Measurements from ENCODE around the gene SLC26A1.

SLC26A1 gene

DNA sequence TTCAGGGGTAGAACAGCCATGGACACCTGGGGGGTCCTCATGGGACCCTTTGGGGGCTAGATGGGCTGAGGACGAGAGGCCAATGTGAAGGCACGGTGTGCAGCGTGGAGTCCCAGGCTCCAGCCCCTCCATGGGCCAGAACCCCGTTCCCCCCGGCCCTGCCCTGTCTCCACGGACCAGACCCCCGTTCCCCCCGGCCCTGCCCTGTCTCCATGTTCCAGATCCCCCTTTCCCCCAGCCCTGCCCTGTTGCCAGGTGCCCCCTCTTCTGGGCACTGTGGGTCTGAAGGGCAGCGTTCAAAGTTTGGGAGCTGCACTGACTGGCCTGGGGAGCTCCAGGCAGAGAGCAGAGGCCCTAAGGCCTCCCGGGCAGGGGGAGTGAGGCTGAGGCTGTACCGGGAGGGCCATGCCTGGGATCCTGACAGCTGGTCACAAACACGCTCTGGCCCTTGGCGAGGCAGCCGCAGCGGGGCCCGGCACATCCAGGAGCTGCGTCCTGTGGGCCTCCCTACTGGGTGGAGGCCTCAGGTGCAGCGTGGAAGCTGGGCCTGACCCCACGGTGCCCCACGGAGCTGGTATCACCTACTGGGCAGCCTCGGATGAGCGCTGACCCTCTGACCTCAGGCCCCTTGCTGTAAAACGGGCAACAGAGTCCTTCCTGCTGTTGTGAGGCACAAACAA is 28.7 kb downstream of the SLC26A1 start:
- in situ Hi-C loops (cut with HindIII; ENCODE audit: low sequenced_read_pairs), result no loop called here
- TF ChIP-seq, protein P1, sequence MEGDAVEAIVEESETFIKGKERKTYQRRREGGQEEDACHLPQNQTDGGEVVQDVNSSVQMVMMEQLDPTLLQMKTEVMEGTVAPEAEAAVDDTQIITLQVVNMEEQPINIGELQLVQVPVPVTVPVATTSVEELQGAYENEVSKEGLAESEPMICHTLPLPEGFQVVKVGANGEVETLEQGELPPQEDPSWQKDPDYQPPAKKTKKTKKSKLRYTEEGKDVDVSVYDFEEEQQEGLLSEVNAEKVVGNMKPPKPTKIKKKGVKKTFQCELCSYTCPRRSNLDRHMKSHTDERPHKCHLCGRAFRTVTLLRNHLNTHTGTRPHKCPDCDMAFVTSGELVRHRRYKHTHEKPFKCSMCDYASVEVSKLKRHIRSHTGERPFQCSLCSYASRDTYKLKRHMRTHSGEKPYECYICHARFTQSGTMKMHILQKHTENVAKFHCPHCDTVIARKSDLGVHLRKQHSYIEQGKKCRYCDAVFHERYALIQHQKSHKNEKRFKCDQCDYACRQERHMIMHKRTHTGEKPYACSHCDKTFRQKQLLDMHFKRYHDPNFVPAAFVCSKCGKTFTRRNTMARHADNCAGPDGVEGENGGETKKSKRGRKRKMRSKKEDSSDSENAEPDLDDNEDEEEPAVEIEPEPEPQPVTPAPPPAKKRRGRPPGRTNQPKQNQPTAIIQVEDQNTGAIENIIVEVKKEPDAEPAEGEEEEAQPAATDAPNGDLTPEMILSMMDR (IDR thresholded peaks at IDR 0.05; ENCODE audit: low read depth, low read length, missing control alignments), result no peak
- DNase-seq (ENCODE audit: low read depth), result no peak
- no peak overlapping the region for H3K4me3 ChIP-seq (ENCODE audit: low read depth, low read length)

GRCh38 chr4:963276-964225 is 29.7 kb downstream of the SLC26A1 start:
- TF ChIP-seq, protein P1 (IDR thresholded peaks at IDR 0.05; ENCODE audit: low read depth, low read length, missing control alignments), result no peak
- no peak overlapping the region for H3K4me3 ChIP-seq (ENCODE audit: low read depth, low read length)
- no peak for DNase-seq (ENCODE audit: low read depth)
- in situ Hi-C loops (cut with HindIII; ENCODE audit: low sequenced_read_pairs), result no loop called here

DNA sequence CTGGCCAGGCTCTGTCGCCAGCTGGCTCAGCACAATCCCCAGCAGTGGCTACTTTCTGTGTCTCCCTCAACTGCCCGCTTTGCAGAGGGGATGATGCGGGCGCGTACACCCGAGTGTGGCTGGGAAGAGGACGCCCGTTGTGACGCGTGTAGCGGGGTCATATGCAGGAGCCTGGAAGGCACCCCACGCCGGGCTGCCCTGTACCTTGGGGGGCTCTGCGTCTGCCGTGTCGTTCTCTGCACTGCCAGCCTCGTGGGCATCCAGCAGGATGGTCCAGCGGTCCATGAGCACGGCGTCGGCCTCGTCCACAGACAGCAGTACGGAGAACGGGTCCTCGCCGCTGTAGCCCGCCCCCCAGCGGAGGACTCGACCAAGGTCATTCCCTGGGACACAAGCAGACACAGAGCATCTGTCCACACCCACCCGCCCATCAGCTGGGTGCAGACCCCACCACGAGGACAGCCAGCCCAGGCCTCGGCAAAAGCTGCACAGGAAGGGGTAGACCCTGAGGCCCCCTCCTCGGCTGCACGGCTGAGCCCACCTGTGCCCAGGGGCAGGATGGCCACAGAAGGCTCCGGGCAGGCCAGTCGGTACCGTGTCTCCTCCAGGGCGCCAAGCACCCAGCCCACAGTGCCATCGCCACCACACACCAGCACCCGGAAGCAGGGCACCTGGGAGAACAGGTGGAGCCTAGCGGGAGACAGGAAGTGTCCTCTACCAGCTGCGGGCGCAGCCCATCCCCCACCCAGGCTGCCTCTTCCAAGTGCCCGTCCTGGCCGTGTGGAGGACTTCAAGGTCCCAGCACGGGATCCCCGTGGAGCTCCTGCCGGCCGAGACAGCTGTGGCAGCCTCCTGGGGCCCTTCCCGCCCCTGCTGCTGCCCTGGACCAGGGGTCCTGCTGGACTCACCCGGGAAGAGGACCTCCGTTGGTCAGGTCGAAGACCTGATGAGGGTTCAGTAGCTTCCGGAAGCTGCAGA is 30.7 kb downstream of the SLC26A1 start:
- no peak for DNase-seq (ENCODE audit: low read depth)
- in situ Hi-C loops (cut with HindIII; ENCODE audit: low sequenced_read_pairs), result no loop called here
- H3K4me3 ChIP-seq (ENCODE audit: low read depth, low read length), result no peak overlapping the region
- TF ChIP-seq, protein P1 (IDR thresholded peaks at IDR 0.05; ENCODE audit: low read depth, low read length, missing control alignments), result no peak

- DNase-seq (ENCODE audit: low read depth), result no peak
- no peak overlapping the region for H3K4me3 ChIP-seq (ENCODE audit: low read depth, low read length)
- TF ChIP-seq, protein P1 (IDR thresholded peaks at IDR 0.05; ENCODE audit: low read depth, low read length, missing control alignments), result no peak
- in situ Hi-C loops (cut with HindIII; ENCODE audit: low sequenced_read_pairs), result no loop called here
Observed at GRCh38 chr4:961351-962230, 31.6 kb downstream of the SLC26A1 start.

DNA sequence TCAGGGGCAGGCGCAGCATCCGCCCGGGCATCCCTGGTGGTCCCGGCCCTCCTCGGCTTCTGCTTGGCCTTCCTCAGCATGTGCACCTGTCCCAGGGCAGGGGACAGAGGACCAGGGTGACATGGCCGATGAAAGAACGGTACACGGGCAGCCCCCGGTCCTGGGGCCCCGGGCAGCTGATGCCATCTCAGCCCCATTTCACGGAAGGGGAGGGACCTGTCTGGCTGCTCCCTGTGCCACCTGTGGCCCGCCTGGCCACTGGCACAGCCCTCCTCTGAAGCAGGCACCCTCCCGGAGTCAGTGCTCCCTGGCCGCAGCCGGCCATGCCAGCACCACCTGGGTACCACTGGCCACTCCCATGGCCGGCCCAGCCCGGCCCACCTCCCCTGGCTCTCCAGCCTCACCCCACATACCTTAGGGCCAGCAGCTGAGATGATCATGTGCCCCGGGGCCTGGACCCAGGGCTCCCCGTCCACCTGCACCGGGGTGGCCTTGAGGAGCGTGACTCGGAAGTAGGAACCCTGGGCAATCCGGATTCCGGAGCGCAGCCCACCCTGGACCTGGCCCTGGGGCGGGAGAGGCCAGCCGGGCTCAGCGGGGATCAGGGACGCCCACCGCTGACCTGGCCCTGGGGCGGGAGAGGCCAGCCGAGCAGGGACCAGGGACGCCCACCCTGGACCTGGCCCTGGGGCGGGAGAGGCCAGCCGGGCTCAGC is 32.4 kb downstream of the SLC26A1 start:
- TF ChIP-seq, protein P1 (IDR thresholded peaks at IDR 0.05; ENCODE audit: low read depth, low read length, missing control alignments), result no peak
- in situ Hi-C loops (cut with HindIII; ENCODE audit: low sequenced_read_pairs), result no loop called here
- no peak overlapping the region for H3K4me3 ChIP-seq (ENCODE audit: low read depth, low read length)
- DNase-seq (ENCODE audit: low read depth), result no peak

Measured in astrocyte of the cerebellum (primary cell).